Stimulated activated CD4-positive, alpha-beta T cell treated with anti-CD3 and anti-CD28 coated beads, TNF-alpha, amount 100 ng/mL, for 24 hours (primary cell): ENCODE results near the gene DNM2.
"Not testable (repeated sequence)": the region's sequence is repeated elsewhere in the genome, so short reads cannot be mapped to it uniquely, and the experiment has no call there.

Experiments
- DNase-seq, 3 experiments: peaks; one replicate each; pipeline ENCODE4 v3.0.0-alpha.2; 2020; ENCODE audit warnings: low read depth in 3 of 3

DNM2 gene

DNA sequence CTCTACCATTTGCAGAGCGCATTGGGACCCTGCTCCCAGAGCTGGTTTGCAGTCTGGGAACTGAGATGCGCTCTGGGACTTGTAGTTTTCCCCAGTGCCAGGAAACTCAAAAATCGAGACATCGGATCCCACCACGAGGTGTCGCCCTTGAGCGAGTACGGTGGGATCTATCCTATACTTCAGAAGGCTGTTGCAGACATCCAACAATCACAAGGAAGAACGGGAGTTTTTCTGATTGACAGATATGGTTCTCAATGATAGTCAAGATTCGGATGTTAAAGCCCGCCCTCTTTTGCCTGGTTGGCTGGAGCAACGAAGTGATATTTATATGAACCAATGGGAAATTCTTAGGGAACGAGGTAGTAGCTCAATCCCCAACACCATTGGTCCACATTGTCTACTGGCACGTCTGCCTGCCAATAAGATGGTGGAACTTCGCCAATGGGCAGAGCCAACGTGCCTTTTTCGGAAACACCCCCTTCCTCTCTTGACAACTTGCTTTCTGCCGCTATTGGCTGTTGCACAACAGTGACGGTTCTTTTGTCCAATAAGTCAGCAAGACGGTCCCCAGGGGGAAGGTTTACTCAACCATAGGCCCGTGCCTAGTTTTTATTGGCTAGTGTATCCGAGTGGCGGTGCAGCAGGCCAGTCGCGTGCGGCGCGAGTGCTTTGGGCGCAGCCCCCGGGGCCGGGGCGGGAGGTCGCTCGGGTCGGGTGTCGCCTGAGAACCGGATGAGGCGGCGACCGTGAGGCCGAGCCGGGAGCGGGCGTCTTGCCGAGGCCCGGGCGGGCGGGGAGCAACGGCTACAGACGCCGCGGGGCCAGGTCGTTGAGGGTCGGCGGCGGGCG lies at the start of gene DNM2:
TSS of gene DNM2 (plus strand) at position 724 of the 849 bp plus-strand sequence. CDS start 164 bp downstream, outside the sequence.
- peak; percentile 93 to 96 (median 96) for DNase-seq

DNA sequence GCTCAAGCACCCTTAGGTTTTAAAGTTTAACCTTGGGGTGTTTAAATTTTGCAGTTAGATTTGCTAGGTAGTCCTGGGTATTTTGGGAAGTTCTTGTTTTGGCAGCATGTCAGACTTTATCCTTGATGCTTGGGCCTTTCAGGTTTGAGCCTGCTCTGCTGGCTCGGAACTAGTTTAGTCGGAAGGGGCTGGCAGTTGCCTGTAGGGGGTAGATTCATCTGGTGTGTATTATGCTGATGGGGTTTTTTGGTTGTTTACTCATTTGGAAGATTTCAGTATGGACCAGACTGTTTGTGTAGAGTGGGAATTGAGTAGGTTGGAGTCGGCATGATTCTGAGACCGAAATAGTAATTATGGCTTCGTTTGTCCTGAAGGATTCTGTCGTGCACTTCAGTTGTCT lies 48.6 kb upstream of the DNM2 start:
- DNase-seq, result no peak

DNA sequence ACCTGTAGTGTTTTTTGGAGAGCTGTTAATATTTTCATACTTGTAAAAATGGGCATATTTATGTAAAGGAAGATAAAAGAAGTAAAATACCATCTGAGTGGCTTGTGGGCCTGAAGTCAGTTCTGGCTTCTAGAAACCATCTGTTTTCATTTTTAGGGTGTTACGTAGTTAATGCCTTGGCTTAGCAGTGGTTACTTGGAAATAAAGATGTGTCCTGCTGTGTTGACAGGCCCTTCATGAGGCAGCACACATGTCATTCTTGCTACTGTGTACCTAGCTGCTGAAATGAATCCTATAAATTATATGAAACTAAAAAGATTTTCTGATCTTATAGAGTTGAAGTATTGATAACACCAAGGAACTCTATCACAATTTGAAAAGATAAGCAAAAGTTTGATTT lies 47.7 kb upstream of the DNM2 start:
- DNase-seq, result no peak

GRCh38 chr19:10670876-10671804 lies 46.7 kb upstream of the DNM2 start:
- no peak for DNase-seq

DNA sequence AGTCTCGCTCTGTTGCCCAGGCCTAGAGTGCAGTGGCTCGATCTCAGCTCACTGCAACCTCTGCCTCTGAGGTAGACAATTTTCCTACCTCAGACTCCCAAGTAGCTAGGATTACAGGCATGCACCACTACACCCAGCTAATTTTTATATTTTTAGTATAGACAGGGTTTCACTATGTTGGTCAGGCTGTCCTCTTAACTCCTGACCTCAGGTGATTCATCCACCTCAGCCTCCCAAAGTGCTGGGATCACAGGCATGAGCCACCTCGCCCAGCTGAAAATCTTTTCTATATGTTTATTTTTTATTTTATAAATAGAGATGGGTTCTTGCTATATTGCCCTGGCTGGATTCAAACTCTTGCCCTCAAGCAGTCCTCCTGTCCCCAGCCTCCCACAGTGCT lies 46.0 kb upstream of the DNM2 start:
- not testable (repeated sequence) for DNase-seq

- DNase-seq, result not testable (repeated sequence)
Observed at GRCh38 chr19:10675214-10675613, 42.7 kb upstream of the DNM2 start.

- no peak for DNase-seq
Observed at GRCh38 chr19:10677751-10678150, 40.1 kb upstream of the DNM2 start.

GRCh38 chr19:10678813-10679212 lies 39.1 kb upstream of the DNM2 start:
- DNase-seq, result no peak

GRCh38 chr19:10679743-10680142 lies 38.1 kb upstream of the DNM2 start:
- no peak for DNase-seq

DNA sequence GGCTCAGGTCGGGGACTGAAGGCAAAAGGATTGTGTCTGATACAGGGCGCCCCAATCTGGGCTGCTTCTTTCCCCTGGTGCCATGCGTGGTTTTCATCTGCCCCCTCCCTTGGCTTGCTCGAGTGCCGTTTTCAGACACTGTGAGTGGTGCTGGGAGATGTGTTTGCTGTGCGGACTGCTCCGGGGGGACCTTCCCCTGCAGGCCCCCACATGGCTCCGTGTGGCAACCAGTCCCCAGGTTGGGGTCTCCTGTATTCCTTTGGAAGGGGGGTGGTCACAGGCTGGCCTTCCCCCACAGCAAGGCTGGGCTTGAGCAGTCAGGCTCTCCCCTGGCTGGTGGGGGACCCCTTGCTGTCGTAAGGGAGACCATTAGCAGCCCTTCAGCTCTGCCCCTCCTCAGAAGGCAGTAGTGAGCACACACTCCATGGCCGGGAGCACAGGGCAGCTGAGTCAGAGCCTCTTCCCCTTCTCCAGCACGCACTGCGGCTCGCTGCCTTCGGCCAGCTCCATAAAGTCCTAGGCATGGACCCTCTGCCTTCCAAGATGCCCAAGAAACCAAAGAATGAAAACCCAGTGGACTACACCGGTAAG lies 37.2 kb upstream of the DNM2 start:
- no peak for DNase-seq

DNA sequence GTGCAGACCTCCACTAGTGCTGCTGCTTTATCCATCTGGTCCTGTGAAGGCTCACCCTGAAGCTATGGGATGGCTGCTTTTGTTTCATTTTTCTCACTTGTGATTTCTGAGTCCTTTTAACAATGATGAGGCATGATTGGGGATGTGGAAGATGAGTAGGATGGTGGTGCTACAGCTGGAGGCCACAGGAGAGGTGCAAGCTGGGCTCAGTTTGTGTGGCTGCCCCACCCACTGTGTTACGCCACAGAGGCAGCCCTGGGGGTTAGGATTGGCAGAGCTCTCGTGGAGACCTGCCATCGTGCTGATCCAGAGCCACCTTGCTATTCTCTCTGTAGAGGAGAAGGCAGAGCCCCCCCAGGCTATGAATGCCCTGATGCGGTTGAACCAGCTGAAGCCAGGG lies 36.2 kb upstream of the DNM2 start:
- DNase-seq, result no peak

DNA sequence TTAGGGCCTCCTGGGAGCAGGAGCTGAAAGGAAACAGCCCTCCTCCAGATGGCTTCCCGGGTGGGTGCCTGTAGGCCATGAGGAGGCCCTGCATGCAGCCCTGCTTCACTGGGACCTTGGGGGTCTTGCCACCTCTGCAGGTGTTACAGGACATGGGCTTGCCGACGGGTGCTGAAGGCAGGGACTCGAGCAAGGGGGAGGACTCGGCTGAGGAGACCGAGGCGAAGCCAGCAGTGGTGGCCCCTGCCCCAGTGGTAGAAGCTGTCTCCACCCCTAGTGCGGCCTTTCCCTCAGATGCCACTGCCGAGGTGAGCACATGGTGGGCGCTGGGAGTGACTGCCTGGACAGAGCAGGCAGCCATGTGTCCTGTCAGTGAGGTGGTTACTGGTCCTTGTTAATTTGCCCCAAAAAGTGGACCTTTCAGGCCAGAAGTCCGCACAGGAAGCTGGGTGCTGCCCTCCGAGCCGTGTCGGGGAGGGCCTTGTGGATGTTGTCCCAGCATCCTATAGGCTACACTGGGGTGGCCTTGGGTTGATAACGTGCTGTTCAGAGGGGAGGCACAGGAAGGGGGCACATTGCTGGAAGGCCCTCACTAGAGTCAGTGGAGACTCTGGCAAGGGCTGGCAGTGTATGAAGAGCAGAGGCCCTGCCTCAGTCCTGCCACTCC lies 35.3 kb upstream of the DNM2 start:
- no peak for DNase-seq

DNA sequence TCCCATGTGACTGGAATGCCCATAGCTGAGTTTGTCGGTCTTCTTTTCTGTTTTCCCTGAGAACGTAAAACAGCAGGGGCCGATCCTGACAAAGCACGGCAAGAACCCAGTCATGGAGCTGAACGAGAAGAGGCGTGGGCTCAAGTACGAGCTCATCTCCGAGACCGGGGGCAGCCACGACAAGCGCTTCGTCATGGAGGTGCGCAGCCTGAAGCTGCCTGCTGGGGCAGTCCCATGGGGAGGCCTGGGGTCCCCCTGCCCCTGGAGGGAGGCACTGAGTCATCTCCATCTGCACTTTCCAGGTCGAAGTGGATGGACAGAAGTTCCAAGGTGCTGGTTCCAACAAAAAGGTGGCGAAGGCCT lies 34.8 kb upstream of the DNM2 start:
- DNase-seq, result no peak

DNA sequence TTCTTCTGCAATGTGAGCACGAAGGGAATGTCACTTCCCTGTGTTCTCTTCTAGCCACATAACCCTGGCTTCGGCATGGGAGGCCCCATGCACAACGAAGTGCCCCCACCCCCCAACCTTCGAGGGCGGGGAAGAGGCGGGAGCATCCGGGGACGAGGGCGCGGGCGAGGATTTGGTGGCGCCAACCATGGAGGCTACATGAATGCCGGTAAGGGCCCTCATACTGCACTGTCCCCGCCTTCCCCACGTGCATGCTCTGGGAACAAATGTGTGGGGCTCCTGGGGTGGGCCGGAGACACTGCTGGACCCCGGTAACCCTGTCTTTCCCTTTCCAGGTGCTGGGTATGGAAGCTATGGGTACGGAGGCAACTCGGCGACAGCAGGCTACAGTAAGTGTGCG lies 34.3 kb upstream of the DNM2 start:
- no peak for DNase-seq

DNA sequence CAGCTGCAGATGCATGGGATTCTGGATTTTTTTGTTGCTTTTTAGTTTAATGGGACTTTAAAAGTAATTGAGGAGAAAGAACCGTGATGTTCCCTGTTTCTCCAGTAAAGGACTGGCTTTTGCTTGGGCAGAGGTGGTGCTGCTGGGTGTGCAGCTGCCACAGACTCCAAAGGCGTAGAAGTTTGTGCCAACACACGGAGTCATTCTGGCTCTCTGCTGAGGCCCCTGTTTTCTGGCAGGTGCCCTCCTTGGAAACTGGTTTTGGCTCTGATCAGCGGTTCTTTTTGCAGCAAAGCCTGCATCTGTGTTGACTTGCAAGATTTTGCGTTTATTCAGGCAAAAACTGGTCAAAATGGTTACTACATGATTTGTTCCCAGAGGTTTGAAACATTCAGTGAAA lies 32.7 kb upstream of the DNM2 start:
- DNase-seq, result no peak

DNA sequence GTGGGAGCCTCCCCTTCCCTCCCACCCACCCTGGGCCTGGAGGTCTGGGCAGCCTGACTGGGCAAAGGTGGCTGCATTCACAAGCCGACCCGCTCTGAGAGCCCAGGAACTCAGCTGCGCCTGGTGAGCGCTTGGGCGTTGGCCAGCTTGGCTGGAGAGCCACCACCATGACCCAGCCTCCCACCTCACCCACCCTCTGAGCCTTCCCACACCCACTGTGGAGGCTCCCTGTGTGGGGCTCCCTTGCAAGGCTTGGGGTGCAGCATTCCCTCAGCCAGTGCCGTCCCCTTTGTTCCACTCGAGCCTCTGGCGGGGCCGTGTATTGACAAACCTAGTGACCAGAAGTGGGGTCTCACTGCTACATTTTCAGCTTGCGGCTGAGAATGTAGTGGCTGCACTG lies 31.7 kb upstream of the DNM2 start:
- no peak for DNase-seq

GRCh38 chr19:10686661-10687517 lies 31.0 kb upstream of the DNM2 start:
- DNase-seq, result no peak

GRCh38 chr19:10687518-10688288 lies 30.2 kb upstream of the DNM2 start:
- no peak for DNase-seq

DNA sequence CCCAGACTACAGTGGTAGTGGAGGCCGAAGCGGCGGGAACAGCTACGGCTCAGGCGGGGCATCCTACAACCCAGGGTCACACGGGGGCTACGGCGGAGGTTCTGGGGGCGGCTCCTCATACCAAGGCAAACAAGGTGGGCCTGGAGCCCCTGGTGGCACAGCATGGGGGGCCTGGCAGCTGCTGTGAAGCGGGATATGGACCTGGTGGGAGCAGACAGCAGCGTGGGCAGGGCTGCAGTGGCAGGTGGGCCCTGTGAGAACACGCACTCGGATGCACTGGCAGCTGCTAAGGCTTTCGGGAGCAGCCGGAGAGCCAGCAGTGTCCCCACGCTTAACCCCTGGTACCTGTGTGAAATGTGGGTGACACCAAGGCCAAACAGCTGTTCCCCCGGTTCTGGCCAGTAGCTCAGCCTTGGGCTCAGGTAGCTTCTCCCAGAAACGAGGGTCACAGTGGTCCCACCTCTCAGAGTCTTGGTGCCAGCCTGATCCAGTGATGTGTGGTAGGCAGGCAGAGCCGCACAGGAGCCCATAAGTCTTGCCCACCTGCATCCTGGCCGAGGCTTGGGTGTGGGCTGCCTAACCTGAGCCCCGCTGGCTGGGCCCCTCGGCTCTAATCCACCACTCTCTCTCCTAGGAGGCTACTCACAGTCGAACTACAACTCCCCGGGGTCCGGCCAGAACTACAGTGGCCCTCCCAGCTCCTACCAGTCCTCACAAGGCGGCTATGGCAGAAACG lies 29.2 kb upstream of the DNM2 start:
- no peak for DNase-seq
